ENCODE results near the gene MVK.

DNA sequence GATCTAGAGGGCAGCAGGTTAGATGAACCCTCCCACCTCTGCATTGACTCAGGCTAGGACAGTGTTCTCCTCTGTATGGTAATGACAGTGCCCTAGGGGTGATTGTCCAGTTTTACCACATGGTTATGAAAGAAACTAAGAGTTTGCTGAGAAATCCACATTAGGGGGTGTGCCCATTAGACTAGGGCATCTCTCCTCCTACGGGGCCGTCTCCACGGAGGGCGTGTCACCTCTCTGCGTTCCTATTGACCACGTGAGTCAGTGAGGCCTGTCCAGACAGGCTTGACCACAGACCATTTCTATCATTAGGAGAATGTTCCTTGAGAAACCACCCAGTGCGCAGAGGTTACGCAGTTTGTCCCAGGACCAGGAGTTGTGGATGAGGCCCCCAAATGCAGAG lies 8.3 kb downstream of the MVK start:
- TF ChIP-seq, protein P1, sequence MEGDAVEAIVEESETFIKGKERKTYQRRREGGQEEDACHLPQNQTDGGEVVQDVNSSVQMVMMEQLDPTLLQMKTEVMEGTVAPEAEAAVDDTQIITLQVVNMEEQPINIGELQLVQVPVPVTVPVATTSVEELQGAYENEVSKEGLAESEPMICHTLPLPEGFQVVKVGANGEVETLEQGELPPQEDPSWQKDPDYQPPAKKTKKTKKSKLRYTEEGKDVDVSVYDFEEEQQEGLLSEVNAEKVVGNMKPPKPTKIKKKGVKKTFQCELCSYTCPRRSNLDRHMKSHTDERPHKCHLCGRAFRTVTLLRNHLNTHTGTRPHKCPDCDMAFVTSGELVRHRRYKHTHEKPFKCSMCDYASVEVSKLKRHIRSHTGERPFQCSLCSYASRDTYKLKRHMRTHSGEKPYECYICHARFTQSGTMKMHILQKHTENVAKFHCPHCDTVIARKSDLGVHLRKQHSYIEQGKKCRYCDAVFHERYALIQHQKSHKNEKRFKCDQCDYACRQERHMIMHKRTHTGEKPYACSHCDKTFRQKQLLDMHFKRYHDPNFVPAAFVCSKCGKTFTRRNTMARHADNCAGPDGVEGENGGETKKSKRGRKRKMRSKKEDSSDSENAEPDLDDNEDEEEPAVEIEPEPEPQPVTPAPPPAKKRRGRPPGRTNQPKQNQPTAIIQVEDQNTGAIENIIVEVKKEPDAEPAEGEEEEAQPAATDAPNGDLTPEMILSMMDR (conservative IDR thresholded peaks at IDR 0.05; ENCODE audit: low read length) = no peak
- no peak for TF ChIP-seq EZH2phosphoT487 (IDR thresholded peaks at IDR 0.05; ENCODE audit: borderline replicate concordance)
